Effector CD4-positive, alpha-beta T cell (primary cell): ENCODE data around the gene NUDT1.
A peak's percentile ranks its signal among the peaks of the same experiment; 100 is the strongest.

Experiments
- DNase-seq: peaks from one replicate; pipeline ENCODE4 v3.0.0-alpha.2; 2020

NUDT1 gene

DNA sequence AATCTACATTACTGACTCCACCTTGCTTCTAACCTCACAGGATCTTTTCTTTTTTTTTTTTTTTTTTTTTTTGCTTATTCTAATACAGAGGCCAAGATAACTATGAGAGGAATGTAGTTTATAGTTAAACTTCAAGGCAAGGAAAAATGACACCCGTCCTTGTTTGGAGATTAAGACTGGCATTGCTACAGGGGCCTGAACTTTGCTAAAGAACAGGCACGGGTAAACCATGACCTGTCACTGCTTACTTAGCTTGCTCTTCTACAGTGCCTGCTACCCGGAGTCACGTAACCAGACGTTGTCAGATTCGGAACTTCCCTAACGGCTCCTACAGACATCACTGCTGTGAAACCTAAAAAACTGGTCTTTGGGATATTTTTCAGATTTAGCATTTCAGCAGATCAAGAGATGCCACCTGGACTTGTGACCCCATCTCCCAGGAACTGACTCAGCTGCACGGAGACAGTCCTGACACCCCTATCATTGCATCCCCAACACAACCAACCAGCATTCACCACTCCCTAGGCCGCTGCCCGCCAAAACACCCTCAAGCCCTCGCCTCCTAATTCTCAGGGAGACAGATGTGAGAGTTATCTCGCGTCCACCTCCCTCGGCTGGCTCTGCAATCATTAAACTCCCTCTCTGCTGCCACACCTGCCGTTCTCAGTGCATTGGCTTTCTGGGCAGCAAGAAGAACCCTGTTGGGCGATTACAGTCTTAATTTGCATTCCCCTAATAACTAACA is 36.8 kb upstream of the NUDT1 start:
- no peak for DNase-seq

DNA sequence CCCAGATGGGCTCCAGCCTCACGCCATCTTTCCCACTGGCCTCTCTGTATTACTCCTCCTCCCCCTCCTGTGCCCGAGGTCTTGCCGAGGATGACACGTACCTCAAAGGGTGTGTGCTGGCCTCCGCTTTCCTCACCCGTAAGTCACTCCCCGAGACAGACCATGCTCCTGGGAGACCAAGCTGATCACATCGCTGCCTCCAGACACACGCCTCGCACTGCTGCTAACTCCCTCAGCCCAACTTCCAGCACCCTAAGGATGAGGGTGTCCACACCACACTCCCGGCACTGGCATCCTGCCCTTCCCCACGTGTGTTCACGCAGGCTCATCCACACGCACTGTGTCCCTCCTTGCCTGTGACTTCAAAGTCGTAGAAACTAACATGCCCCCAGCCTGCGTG is 33.3 kb upstream of the NUDT1 start:
- DNase-seq: no peak

DNA sequence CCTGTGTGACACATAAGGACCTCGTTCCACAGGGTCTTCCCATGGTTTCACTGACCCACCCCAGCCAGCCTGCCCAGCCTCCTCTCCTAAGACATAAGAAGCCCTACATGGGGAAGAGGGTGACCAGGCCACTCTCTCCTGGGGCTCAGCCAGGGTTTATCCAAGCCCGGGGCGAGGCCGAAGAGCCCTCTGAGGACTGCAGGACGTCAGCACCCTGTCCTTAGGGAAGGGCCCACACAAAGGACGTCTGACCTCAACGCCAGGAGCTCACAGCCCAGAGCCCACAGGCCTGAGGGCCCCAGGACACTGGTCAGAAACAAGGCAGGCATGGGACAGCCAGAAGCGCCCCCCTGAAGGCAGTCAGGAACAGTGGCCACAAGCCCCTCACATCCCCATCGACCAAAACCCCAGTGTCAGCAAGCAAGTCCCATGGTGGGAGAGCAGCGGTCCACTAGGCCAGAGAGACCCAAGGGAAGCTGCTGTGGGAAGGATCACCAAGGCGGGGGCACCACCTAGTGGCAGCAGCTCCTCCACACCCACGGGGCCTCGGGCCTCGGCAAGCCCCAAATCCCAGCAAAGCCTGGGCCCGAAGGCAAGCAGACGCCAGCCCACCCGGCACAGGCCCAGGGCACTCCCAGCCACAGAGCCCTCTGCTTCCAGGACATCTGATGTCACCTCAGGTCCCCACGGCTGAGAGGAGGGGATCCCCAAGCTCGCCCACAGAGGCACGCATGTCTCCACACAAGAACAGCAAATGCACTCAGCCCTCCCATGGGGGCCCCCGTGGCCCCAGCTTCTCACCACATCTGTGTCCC is 32.7 kb upstream of the NUDT1 start:
- peak; percentile 24 for DNase-seq

DNA sequence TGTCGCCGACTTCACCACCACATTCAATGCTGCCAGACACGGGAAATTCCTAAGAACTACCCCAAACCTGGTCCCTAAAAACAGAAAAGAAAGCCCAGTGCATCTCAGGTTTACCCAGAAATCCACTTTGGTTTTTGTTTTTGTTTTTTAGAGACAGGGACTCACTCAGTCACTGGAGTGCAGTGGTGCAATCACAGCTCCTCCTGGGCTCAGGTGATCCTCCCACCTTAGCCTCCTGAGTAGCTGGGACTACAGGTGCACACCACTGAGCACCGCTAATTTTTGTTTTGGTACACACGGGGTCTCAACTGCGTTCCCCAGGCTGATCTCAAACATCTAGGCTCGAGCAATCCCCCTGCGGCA is 32.1 kb upstream of the NUDT1 start:
- no peak for DNase-seq

DNA sequence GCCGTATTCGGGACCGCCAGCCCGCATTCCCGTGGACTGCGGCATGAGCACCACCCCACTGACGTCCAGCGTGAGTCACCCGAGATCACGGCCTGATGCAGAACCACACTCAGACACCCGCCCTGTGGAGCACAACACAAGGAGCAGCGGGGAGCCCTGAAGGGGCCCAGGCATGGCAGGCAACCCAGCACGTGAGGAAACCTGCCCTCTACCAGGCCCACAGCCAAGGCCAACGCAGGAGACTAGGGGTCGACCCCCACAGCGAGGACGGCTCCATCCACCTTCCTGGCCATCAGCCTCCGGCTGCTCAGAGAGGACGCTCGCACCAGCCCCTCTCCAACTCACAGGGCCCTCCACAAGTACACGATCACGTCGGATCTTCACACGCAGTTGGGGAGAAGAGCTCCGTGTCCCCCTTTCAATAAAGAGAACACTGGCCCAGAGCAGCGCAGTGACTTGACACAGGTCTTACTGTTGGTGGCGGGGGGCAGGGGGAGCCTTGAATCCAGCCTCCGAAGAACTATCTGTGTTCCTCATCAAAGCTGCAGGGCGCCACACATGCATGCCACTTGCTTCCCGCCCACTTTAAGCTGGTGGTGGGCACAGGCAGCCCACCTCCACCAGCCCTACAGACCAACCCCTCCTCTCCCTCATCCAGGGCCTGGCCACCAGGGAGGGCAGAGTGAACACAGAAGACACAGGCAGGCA is 31.3 kb upstream of the NUDT1 start:
- no peak for DNase-seq

DNA sequence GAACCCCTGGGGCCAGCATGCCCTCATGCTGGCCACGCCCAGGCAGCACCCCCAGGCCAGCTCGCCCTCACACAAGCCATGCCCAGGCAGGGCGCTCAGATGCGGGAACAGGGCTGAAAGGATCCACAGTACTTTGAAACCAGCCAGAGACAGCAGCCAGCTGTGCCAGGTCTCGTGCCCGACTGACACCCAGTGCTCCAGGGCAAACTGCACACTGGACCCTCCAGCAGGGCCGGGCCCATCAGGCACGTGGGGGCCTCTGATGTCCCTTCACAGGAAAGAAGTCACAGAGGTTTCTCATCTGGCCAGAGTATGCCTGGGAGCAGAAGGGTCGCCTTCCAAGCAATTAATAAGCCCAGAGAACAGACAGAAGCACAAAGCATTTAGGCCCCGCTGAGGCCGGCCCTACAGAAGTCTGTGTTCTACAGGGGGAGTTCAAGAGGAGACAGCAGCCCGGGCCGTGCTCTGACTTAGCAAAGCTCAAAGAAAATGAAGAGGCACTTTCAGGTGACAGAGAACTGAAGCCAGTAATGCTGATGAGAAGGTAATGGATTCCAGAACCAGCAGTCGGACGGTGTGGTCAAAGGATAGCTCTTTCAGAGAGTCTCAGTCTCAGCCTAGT is 30.7 kb upstream of the NUDT1 start:
- DNase-seq: no peak

DNA sequence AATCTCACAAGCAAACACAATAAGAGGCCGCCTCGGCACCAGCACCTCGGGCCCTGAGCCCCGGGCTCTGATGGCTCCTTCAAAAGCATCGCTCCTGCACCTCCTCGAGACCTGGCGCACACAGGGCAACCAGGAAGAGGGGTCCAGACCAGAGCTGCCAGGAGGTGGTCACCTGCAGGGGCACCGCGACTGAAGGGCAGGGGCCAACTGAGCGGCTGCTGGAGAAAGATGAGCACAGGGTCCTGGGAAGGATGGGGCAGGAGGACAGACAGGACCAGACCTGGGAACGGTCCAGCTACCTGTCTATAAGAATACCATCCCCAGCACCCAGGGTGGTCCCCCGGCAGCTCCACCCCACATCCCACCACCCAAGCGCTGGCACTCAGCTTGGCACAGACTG is 30.1 kb upstream of the NUDT1 start:
- DNase-seq: no peak

DNA sequence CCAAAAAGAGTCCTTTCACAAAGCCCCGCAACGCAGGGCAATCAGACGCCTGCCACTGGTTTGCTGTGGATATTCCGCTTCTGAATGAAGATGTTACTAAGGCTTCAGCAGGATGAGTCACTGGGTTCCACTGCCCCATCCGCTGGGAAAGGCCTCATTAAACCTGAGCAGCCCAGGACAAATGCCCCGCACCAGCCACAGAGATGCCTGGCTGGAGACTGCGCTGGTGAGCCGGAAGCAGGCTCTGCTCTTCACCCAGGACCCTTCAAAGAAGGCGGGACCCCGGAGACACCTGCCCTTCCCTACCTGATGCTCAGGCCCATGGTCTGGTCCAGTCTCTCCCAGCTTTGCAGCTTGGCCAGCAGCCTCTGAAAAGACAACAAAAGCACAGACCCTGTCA is 29.1 kb upstream of the NUDT1 start:
- no peak for DNase-seq

DNA sequence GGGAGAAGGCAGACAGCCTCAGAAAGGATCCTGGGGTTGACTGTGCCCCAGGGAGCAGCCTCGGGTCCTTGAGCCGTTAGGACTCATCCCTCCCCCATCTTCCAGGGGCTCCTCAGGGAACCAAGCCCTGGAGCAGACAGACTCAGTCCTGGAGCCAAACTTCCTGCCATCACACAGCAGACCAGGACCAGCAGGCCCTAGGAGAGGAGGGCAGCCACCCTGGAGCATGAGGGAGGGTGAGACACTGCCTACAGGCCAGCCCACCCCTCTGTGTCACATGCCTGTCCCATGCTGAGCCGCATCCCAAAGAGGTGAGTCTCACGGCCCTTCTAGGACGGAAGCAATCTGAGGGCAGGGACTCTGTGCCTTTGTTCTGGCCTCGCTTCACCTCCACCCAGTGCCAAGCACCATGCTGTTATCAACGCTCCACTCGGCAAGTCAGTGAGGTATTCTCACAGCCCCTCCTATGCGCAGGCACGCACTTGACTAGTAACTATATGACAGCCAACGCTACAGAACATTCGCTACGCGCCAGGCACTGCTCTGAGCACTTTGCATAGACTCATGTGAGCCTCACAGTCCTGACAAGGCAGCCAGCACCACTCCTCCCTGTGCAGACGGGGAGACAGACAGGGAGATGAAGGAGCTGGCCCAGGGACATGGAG is 28.3 kb upstream of the NUDT1 start:
- DNase-seq: no peak

DNA sequence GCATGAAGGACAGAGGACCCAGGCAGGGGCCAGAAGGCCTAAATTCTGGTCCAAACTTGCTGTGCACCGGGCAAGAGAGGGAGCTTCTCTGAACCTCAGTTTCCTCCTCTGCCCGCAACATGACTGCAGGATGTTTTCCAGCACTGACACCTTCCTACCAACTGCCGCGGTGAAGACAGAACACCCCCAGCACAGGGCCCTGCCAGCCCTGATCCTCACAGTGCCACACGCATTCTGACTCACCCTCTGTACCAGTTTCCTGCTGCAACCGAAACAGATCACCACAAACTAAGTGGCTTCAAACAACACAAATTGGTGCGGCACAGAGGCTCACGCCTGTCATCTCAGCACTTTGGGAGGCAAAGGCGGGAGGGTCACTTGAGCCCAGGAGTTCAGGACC is 27.4 kb upstream of the NUDT1 start:
- no peak for DNase-seq

DNA sequence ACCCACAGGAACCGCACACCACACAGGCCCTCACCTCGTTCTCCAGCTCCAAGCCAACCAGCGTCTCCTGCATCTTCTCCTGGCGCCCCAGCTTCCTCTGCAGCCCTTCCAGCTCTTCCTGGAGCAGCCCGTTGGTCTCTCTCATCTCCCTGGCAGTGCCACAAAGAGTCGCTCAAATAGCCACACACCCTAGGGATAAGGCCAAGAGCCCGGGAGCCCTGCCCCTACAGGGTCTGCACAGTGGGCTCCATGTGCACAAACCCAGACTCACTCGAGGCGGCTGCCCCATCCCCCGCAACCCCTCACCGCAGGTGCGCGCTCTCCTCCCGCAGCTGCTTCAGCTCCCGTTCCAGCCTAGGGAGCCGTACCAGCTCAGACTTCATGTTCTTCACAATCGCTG is 26.2 kb upstream of the NUDT1 start:
- DNase-seq: no peak

DNA sequence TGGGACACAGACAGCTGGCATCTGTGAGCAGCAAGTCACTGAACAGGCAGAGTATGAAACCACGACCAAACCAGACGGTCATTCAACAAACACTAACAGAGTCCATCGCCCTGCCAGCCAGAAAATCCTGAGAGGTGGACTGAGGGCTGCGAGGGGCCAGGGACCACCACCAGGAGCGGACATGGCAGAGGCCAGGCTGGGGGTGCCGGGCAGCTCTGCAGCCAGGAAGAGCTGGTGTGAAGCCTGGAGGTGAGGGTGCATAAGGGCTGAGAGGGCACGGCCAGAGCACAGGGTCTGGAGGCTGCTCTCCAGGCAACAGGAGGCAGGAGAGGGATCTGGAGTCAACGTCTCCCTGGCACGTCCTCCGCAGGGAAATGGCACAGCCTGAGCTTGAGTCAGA is 24.8 kb upstream of the NUDT1 start:
- DNase-seq: no peak

DNA sequence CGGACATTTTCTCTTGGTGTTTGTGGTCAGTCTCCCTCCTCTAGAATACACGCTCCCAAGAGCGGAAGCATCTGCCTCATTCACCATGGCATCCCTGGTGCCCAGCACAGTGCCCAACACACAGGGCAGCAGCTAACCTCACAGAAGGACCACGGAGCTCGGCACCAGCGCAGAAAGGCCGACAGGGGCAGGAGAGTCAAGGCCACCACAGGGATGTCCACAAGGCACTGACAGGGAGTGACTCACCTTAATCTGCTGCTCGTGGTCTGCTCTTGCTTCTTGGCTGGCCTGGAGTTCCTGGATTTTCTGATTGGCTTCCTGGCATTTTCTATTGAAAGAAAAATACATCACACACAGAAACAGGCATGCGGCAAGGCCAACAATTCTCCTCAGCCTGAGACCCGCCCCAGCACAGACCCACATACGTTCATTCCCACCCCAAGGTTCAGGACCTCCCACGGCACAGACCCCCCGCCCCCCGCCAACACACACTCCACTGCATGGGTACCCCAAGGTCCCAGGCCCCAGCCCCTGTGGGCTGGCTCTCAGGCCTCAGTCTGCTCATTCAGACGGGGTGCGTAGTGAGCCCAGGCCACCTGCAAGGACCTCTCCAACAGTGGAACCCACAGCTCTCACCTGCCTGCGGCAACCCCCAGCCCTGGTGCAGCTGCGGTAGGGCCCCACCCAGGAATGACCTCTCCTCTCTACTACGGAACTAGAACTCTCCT is 24.1 kb upstream of the NUDT1 start:
- no peak for DNase-seq

DNA sequence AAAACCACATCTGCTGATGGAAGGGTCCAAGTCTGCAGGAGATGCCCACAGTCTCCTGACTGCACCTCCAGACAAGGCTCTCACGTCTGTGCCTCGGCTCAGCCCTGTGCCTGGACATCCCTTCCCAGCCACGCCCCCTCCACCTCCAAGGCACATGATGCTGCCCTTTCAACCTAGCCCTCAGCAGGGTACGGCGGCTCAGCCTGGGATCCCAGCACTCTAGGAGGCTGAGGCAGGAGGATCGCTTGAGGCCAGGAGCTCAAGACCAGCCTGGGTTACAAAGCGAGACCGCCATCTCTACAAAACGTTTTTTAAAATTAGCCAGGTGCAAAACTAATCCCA is 23.6 kb upstream of the NUDT1 start:
- no peak for DNase-seq

DNA sequence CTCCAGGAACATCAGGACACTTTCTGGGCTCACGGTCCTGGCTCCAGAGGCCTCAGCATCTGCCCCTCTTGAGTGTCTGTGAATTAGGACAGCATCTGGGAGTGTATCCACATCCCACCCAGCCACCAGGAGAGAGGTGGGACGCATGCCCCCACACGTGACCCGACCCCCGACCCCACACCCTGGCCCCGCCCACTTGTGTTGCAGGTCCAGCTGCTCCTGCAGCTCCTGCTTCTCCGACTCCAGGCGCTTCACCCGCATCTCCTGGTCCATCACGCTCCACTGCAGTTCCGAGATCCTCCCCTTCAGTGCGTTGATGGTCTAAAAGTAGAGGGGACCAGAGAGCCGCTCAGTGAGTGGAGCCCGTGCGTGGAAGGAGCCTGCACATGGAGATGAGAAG is 22.9 kb upstream of the NUDT1 start:
- DNase-seq: no peak

DNA sequence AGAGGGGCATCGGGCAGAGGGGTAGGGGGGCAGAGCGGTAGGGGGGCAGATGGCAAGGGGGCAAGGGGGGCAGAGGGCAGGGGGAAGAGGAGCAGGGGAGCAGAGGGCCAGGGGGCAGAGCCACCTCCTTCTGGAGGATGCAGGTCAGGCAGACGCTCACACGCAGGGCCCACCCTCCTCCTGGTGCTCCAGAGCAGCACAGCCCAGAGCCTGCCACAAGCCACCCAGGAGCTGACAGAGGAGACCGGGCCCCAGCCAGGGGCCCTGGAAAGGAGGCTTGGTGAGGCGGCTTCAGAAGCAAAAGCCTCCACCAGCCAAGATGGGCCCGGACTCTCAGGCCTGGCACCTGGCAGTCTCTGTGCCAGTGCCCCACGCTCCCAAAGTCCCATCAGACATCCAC is 22.4 kb upstream of the NUDT1 start:
- no peak for DNase-seq

DNA sequence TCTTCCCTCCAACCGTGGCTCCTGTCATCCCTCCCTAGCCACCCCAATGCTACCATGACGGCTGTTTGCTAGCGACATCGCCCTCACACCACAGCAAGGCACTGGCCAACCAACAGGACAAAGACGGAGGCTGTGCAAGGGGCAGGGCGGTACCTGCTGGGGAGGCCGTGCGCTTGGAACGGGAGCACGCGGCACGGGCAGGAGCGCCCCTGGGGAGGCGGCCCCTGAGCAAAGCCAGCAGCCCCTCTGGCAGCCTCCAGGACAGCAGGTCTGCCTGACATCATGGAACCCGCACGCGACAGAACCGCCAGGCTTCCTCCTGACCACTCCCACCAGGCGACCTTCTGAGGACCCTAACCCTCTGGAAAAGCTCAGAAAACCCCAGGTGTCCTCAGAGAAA is 22.0 kb upstream of the NUDT1 start:
- no peak for DNase-seq

DNA sequence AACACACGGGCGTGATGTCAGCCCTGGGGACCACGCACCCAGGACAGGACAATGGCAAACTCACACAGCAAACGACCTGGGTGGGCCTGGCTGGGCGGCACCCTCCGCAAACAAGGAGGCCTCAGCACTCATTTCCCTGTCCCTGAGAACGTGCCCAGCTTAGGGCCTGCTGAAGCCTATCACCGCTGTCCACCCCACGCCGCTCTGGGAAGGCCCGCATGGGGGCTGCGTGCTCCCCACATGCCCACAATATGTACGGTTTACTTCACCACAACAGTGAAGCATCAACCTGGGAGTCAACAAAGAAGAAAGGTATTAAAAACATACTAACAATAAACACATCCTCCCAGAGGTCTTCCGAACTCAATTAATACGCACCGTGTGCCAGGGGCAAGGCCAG is 21.5 kb upstream of the NUDT1 start:
- DNase-seq: no peak

DNA sequence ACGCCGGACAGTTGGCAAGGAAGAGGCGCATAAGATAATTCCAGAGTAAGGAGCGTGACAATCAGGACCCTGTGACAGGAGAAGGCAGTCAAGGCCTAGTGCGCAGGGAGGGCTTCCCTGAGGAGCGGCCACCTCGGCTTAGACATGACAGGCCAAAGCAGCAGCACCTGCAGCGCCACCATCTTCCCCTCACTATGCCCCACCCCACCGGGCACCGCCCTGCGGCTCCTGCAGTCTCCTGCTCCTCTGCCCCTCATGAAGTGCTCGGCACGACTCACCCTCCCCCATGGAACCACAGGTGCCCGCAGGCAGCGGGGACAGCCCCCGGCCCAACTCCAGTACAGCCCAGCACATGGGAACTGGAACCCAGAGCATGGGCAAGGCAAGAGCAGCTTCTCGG is 21.1 kb upstream of the NUDT1 start:
- no peak for DNase-seq

DNA sequence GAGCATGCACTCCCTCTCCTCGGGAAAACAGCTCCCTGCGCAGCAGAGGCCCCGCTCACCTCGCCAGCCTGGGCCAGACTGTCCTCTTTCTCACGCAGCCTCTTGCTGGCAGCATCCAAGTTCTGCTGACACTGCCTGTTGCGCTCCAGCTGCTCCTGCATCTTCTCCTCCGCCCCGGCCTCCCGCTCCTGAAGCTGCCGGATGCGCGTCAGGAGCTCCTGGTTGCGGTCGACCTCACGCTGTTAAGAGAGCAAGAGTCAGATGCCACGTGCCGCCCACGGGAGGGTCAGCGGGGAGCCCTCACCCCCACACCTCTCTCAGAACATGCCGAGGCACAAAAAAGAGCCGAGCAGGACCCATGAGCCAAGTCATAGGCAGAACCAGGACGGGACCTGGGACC is 19.5 kb upstream of the NUDT1 start:
- DNase-seq: no peak

DNA sequence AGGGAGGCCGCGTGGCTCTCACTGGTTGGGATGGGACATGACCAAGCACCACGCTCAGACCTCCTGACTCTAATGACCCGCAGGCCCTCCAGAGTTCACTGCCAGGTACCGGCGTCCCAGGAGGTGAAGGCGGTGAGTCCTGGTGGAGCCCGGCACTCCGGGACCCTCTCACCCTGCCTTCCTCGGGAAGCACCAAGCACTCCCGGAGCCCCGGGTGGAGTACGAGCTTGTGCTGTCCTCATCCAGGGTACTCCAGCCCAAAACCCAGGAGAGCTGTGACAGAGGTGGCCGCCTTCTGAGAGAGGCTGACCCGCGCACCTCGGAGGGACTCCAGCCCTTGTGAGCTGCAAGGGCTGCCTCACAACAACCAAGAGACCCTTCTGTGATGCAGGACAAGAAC is 18.7 kb upstream of the NUDT1 start:
- DNase-seq: no peak

DNA sequence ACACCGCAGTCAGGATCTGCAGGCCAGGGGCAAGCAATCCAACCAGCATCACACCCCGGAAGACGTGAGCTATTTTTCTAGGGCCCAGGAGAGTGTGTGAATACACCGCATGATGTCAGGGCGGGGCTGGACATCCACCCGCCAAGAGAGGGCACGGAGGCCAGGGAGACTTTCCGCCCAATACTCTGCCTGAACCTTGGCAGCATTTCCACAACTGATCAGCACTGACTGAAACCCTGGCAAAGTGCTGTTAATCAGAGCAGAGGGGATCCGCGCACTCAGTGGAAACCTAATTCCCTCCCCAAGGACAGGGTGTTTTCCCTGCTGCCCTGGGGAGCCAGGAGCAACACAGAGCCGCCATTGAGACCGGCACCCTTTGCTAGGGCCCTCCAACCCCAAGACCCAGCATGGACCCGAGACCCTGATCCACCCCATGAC is 17.5 kb upstream of the NUDT1 start:
- no peak for DNase-seq
